ENCODE measurements around the gene ZNF80.

Gene ZNF80

DNA sequence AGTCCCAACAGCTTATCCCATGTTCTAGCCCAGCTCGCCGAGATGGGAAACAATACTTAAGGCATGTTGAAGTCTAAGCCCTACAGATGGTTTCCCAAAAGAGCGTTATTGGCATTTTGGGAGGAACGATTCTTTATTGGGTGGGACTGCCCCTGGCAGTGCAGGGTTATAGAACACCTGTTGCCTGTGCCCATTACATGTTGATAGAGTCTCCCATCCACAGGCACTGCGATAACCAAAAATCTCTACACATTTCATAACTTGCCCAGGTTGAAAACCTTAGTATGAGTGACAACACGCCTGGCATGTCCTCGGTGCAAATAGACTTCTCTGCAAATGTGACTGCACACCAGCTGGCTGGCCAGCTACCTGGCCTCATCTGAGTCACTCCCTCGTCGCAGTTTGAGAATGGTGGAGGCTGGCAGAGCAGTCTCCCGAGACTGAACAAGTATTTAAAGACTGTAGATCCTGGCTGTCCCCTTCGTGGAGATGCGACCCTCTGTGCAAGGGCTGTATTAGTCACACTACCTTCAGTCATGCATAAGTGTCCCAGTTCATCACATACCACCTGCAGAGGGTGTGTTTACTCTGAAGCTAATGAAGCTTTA lies 18.7 kb downstream of the ZNF80 start:
- H3K9me3 ChIP-seq (ENCODE audit: severe bottlenecking) = no peaks in the 10 kb centered on the region

DNA sequence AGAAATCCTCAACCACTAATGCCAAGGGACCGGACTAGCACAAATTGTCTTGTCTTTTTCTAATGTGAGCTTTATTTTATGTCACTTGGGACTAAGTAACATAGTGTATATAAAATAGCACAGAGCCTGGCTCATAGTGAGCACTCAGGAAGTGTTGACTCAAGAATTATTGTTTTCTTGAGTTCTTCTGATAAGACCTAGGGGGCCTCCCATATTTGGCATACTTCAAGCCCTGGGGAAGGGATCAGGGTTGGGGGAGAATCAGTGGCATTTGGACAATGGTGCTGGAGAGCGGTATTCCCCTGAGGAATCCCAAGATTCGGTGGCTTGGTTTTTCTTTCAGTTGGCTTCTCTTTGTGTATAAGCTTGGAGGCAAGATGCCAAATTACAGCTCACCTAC lies 19.4 kb downstream of the ZNF80 start:
- Histone ChIP-seq H3K36me3 (no peaks in the 10 kb centered on the region), H3K4me3 (ENCODE audit: low read depth, low read length) (no peak overlapping the region), H3K27ac (no peak overlapping the region), H3K27me3 (ENCODE audit: insufficient read depth, low read depth, severe bottlenecking) (peaks cover 24% of the 10 kb centered on the region), H3K9me3 (ENCODE audit: severe bottlenecking) (no peaks in the 10 kb centered on the region)
- TF ChIP-seq, protein P1, sequence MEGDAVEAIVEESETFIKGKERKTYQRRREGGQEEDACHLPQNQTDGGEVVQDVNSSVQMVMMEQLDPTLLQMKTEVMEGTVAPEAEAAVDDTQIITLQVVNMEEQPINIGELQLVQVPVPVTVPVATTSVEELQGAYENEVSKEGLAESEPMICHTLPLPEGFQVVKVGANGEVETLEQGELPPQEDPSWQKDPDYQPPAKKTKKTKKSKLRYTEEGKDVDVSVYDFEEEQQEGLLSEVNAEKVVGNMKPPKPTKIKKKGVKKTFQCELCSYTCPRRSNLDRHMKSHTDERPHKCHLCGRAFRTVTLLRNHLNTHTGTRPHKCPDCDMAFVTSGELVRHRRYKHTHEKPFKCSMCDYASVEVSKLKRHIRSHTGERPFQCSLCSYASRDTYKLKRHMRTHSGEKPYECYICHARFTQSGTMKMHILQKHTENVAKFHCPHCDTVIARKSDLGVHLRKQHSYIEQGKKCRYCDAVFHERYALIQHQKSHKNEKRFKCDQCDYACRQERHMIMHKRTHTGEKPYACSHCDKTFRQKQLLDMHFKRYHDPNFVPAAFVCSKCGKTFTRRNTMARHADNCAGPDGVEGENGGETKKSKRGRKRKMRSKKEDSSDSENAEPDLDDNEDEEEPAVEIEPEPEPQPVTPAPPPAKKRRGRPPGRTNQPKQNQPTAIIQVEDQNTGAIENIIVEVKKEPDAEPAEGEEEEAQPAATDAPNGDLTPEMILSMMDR (IDR thresholded peaks at IDR 0.05; ENCODE audit: low read depth, low read length) = no peak
- DNase-seq = no peak

More for the DNA sequence above, 18.7 kb downstream of the ZNF80 start:
- DNase-seq = no peak
- peaks cover 24% of the 10 kb centered on the region for H3K27me3 ChIP-seq (ENCODE audit: insufficient read depth, low read depth, severe bottlenecking)
- H3K27ac ChIP-seq = no peak overlapping the region
- no peaks in the 10 kb centered on the region for H3K36me3 ChIP-seq
- no peak overlapping the region for H3K4me3 ChIP-seq (ENCODE audit: low read depth, low read length)
- TF ChIP-seq, protein P1 (IDR thresholded peaks at IDR 0.05; ENCODE audit: low read depth, low read length) = no peak

DNA sequence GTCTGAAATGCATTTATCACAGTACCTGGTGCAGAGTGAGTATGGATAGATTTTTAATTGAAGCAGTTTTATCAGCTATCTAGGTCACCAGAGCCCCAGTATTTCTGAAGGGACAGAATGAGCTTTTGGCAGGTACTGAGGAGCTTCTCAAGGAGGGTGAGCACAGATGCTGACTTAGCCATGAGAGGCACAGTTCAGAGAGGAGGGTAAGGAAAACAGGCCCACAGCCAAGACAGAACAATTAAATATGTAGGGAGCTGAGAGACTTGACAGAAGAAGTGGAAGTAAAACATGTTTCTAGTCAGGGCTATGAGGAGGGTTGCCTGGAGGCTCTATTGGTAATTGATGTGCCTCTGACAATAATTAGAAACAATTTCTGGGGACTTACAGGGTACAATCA lies 20.1 kb downstream of the ZNF80 start:
- H3K36me3 ChIP-seq = no peaks in the 10 kb centered on the region
- TF ChIP-seq, protein P1 (IDR thresholded peaks at IDR 0.05; ENCODE audit: low read depth, low read length) = no peak
- H3K27me3 ChIP-seq (ENCODE audit: insufficient read depth, low read depth, severe bottlenecking) = peaks cover 24% of the 10 kb centered on the region
- H3K27ac ChIP-seq = no peak overlapping the region
- H3K9me3 ChIP-seq (ENCODE audit: severe bottlenecking) = no peaks in the 10 kb centered on the region
- H3K4me3 ChIP-seq (ENCODE audit: low read depth, low read length) = no peak overlapping the region
- DNase-seq = no peak

DNA sequence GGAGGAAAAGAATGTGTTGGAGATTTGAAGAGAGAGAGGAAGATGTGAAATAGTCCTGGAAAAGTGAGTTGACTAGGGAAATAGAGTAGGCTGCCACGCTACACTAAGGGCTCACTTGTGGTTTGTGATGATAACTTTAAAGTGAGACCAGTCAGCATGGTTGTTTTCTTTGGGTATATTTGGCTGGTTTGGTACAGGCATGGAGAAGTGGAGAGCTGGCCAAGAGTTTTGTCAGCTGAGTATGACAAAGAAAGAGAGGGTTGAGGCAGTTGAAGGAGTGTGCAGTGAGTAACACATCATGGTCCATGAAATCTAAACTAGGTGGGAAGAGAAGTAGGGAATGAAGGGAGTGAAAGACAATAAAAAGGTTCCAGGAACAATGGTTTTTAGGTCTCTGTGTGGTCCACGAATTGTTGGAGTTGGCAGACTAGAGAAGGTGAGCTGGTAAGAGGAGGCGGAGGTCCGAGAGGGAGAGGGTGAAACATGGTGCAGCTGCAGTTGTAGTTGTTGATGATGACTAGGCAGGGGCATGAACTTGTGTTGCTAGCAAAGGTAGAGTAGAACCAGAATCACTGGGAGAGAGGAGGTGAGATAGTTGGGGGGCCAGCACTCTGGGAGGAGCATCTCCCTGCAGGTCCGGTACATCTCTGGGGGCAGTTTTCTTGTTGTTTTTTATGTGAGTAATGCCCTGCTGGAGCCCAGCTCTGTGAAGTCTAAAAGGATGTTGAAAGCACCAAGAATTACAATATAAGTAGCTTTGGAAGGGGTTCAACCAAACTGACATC lies 21.0 kb downstream of the ZNF80 start:
- TF ChIP-seq, protein P1 (IDR thresholded peaks at IDR 0.05; ENCODE audit: low read depth, low read length) = no peak
- DNase-seq = no peak
- no peak overlapping the region for H3K4me3 ChIP-seq (ENCODE audit: low read depth, low read length)
- H3K27ac ChIP-seq = no peak overlapping the region
- peaks cover 24% of the 10 kb centered on the region for H3K27me3 ChIP-seq (ENCODE audit: insufficient read depth, low read depth, severe bottlenecking)
- no peaks in the 10 kb centered on the region for H3K36me3 ChIP-seq
- H3K9me3 ChIP-seq (ENCODE audit: severe bottlenecking) = no peaks in the 10 kb centered on the region

DNA sequence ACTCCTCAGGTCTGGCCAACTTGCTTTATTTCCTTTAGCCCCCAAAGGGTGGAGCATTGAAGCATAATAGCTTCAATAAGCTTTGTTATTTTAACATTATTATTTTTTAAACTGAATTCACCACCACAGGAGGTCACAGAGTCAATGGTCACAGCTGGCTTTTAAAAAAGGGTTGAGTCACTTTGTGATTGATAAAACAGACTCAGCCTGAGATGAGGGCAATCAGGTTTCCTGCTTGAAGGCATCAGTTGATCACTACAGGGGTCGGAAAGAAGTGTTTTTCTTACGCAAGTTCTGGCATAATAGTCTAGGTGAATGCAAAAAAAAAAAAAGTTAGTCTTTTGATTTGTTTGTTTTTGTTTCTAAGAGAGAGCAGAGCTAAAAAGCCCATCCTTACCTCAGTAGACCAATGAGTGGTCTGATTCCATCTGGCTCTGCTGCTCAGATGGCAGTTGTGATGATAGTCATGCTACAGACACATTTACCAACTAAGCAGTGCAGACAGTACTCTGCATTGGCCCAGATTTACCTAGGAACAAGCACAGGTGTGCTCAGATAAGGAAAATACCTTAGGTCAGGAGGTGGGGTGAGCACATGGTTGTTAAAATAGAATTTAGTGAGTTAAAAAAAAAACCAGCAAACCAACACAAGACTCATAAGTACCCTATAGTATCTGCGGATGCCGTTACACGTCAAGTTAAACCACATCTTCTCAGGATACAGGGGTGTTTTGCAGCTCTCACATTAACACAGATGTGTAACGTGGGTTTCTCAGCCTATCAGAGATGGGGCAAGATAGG lies 22.6 kb downstream of the ZNF80 start:
- Histone ChIP-seq H3K9me3 (ENCODE audit: severe bottlenecking) (no peaks in the 10 kb centered on the region), H3K27ac (no peak overlapping the region), H3K27me3 (ENCODE audit: insufficient read depth, low read depth, severe bottlenecking) (peaks cover 21% of the 10 kb centered on the region), H3K36me3 (no peaks in the 10 kb centered on the region), H3K4me3 (ENCODE audit: low read depth, low read length) (no peak overlapping the region)
- DNase-seq = no peak
- TF ChIP-seq, protein P1 (IDR thresholded peaks at IDR 0.05; ENCODE audit: low read depth, low read length) = no peak

Measured in WERI-Rb-1 (cell line).